Tibial nerve (tissue), 4 donors: ENCODE results near the gene MAPK11.

Experiments
- EP300 ChIP-seq, 2 donors: sonication (generic); formaldehyde crosslinking; IDR thresholded peaks; one replicate each; pipeline ENCODE4 v1.6.1; 2017; ENCODE audit warnings: antibody characterized with exemption in 2 of 2, mild to moderate bottlenecking in 1 of 2
- POLR2A ChIP-seq, 2 donors: fragments of 450-650 bp; IDR thresholded peaks; one replicate each; pipeline ENCODE4 v1.6.1; 2017; ENCODE audit warnings: antibody characterized with exemption in 2 of 2, mild to moderate bottlenecking in 2 of 2, moderate library complexity in 2 of 2
- TF ChIP-seq, protein P1 (sequence below), 5 experiments: fragments of 200-600 bp in 3 of 5; fragments of 450-650 bp in 2 of 5; sonication (generic) in 3 of 5; IDR thresholded peaks; one replicate each; pipeline ENCODE4 v1.5.1; 2016 to 2019; ENCODE audit warnings: antibody characterized with exemption in 5 of 5, mild to moderate bottlenecking in 3 of 5, moderate library complexity in 2 of 5

GRCh38 chr22:50225200-50225969 is 44.8 kb downstream of the MAPK11 start:
- TF ChIP-seq, protein P1, sequence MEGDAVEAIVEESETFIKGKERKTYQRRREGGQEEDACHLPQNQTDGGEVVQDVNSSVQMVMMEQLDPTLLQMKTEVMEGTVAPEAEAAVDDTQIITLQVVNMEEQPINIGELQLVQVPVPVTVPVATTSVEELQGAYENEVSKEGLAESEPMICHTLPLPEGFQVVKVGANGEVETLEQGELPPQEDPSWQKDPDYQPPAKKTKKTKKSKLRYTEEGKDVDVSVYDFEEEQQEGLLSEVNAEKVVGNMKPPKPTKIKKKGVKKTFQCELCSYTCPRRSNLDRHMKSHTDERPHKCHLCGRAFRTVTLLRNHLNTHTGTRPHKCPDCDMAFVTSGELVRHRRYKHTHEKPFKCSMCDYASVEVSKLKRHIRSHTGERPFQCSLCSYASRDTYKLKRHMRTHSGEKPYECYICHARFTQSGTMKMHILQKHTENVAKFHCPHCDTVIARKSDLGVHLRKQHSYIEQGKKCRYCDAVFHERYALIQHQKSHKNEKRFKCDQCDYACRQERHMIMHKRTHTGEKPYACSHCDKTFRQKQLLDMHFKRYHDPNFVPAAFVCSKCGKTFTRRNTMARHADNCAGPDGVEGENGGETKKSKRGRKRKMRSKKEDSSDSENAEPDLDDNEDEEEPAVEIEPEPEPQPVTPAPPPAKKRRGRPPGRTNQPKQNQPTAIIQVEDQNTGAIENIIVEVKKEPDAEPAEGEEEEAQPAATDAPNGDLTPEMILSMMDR (IDR thresholded peaks at IDR 0.05) = no peak
- TF ChIP-seq POLR2A (IDR thresholded peaks at IDR 0.05) = no peak
- TF ChIP-seq EP300 (IDR thresholded peaks at IDR 0.05) = no peak
